T-helper 2 cell treated with Interferon-gamma antibody and Interleukin-4, amounts not matched to agents 5 μg/mL and 100 μg/mL, for 36 hours (primary cell): Measurements from ENCODE around the gene PARL.

ENCODE experiments used
- DNase-seq: peaks from one replicate; pipeline ENCODE4 v3.0.0; 2021; ENCODE audit warnings: low spot score
- H3K27ac Mint-ChIP-seq: one replicate; pipeline ENCODE4 v1.8.0; 2021; ENCODE audit warnings: mild to moderate bottlenecking, mixed read lengths
- H3K27me3 Mint-ChIP-seq: one replicate; pipeline ENCODE4 v1.8.0; 2021; ENCODE audit warnings: low read depth, mixed read lengths
- H3K36me3 Mint-ChIP-seq: one replicate; pipeline ENCODE4 v1.8.0; 2021; ENCODE audit warnings: low read depth, mixed read lengths
- H3K4me1 Mint-ChIP-seq: one replicate; pipeline ENCODE4 v1.8.0; 2021; ENCODE audit warnings: low read depth, mixed read lengths
- H3K4me3 Mint-ChIP-seq: one replicate; pipeline ENCODE4 v1.8.0; 2022; ENCODE audit warnings: mild to moderate bottlenecking, moderate library complexity, mixed read lengths
- H3K9me3 Mint-ChIP-seq: one replicate; pipeline ENCODE4 v1.8.0; 2021; ENCODE audit warnings: mixed read lengths

PARL gene

DNA sequence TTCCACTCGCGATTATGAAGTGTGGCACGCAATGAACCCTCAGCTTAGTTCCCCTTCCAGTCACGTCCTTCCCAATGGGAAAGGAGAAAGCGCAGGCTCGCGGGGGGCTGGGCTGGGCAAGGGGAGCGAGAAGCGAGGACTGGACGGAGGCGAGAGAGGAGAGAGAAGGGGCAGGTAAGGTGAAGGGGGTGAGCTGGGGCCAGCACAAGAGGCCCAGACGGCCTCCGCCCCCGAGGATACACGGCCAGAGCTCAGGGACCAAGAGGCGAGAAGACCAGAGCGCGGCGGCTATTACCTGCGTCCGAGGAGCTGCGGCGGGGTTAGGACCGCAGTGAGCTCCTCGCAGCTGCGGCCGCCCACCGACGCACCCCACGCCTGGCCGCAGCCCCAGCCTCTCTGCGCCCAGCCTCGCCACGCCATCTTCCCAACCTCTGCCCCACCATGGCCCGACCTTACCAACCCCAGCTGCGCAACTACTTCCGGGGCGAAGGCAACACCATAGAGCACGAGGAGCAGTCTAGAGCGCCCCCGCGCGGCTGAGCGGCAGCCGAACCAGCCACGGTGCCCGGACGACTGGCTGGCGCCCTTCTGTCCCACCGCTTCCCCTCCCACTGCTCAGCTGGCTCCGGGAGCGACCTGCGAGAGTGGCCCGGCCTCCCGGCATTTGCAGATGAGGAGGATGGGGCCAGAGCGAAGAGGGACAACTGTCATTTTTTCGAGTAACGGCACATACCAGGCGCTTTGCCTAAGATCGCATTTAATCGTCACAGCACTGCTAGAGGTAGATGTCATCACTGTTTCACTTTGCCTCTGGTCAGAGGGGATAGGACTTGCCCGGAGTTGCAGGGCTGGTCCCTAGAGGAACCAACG, at the start of gene PARL:
Gene PARL, minus strand, starts transcription at position 454 of the 870 bp plus-strand sequence. Its CDS starts 34 bp downstream, at position 420.
- Mint-ChIP-seq H3K9me3 (no peaks in the 10 kb centered on the region), H3K4me3 (peak within 1 kb of the TSS; percentile 95), H3K27ac (peak within 1 kb of the TSS; percentile 95), H3K27me3 (no peaks in the 10 kb centered on the region), H3K4me1 (peaks cover 19% of the 10 kb centered on the region), H3K36me3 (peaks cover 1% of the 10 kb centered on the region)
- peak; percentile 94 for DNase-seq

DNA sequence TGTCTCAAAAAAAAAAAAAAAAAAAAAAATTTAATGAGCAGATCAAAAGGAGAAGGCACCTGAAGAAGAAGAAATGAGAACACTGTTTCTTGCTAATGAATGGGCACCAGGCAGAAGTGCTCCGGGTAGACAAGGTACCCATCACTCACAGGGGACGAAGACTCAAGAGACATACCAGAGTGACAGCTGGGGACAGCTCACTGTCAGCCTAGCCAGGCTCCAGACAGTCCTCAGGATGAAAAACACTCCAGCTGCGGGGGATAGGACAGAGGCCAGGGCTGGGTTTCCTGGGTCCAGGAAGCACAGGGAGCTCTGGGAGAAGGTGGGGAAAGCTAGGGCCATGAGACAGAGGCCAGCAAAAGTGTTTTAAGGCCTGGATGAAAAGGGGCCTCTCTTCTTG, 48.5 kb upstream of the PARL start:
- Mint-ChIP-seq H3K4me1 (no peaks in the 10 kb centered on the region), H3K27ac (no peak overlapping the region), H3K4me3 (no peak overlapping the region), H3K9me3 (no peaks in the 10 kb centered on the region), H3K36me3 (peaks cover 6% of the 10 kb centered on the region), H3K27me3 (no peaks in the 10 kb centered on the region)
- no peak for DNase-seq

- H3K27ac Mint-ChIP-seq: no peak overlapping the region
- H3K4me1 Mint-ChIP-seq: no peaks in the 10 kb centered on the region
- no peaks in the 10 kb centered on the region for H3K9me3 Mint-ChIP-seq
- H3K27me3 Mint-ChIP-seq: no peaks in the 10 kb centered on the region
- H3K36me3 Mint-ChIP-seq: peaks cover 6% of the 10 kb centered on the region
- H3K4me3 Mint-ChIP-seq: no peak overlapping the region
- no peak for DNase-seq
Observed at GRCh38 chr3:183931881-183932280, 47.2 kb upstream of the PARL start.

DNA sequence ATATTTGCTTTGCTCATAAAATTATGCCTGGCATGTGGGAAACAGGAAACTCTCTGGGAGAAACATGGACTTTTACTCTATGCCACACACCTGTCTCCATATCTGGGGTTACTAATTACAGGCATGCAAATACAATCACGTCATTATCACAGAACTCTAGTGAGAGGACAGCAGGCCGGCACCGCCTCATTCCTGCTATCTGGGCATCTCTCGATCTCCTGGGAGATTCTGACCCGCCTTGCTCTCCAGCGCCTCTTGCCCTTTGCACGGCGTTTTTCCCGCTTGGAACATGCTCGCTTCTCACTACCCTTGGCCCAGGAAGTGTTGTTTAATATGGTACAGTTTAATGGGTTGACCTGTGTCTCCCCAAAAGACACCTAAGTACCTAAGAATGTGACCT, 45.4 kb upstream of the PARL start:
- no peak for DNase-seq
- no peaks in the 10 kb centered on the region for H3K27me3 Mint-ChIP-seq
- no peak overlapping the region for H3K27ac Mint-ChIP-seq
- H3K36me3 Mint-ChIP-seq: no peaks in the 10 kb centered on the region
- H3K9me3 Mint-ChIP-seq: no peaks in the 10 kb centered on the region
- no peaks in the 10 kb centered on the region for H3K4me1 Mint-ChIP-seq
- H3K4me3 Mint-ChIP-seq: no peak overlapping the region

GRCh38 chr3:183927059-183927458, 42.4 kb upstream of the PARL start:
- DNase-seq: no peak
- no peaks in the 10 kb centered on the region for H3K36me3 Mint-ChIP-seq
- H3K27ac Mint-ChIP-seq: no peak overlapping the region
- no peaks in the 10 kb centered on the region for H3K27me3 Mint-ChIP-seq
- no peak overlapping the region for H3K4me3 Mint-ChIP-seq
- H3K4me1 Mint-ChIP-seq: no peaks in the 10 kb centered on the region
- no peaks in the 10 kb centered on the region for H3K9me3 Mint-ChIP-seq

DNA sequence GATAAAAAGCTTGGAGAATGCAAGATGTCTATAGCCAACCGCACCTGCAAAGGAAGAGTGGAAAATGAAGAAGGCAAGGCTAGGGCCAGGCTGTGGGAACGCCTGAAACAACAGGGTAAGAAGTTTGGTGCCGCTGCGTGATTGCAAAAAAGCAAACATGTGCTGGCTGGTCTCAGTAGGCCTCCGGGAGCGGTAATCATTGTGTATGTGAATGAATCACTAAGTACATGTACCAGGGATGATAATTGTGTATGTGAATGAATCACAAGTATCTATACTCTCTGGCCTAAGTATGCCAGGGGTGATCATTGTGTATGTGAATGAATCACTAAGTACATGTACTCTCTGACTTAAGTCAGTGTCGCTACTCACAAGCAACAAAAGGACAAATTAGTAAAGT, 40.3 kb upstream of the PARL start:
- H3K27ac Mint-ChIP-seq: no peak overlapping the region
- no peak overlapping the region for H3K4me3 Mint-ChIP-seq
- H3K27me3 Mint-ChIP-seq: no peaks in the 10 kb centered on the region
- no peaks in the 10 kb centered on the region for H3K36me3 Mint-ChIP-seq
- H3K9me3 Mint-ChIP-seq: no peaks in the 10 kb centered on the region
- no peaks in the 10 kb centered on the region for H3K4me1 Mint-ChIP-seq
- DNase-seq: no peak

GRCh38 chr3:183924543-183924942, 39.9 kb upstream of the PARL start:
- H3K4me3 Mint-ChIP-seq: no peak overlapping the region
- H3K36me3 Mint-ChIP-seq: no peaks in the 10 kb centered on the region
- no peaks in the 10 kb centered on the region for H3K4me1 Mint-ChIP-seq
- no peak overlapping the region for H3K27ac Mint-ChIP-seq
- no peak for DNase-seq
- H3K9me3 Mint-ChIP-seq: no peaks in the 10 kb centered on the region
- no peaks in the 10 kb centered on the region for H3K27me3 Mint-ChIP-seq

GRCh38 chr3:183922421-183922820, 37.7 kb upstream of the PARL start:
- no peaks in the 10 kb centered on the region for H3K4me1 Mint-ChIP-seq
- no peak for DNase-seq
- no peaks in the 10 kb centered on the region for H3K9me3 Mint-ChIP-seq
- H3K4me3 Mint-ChIP-seq: no peak overlapping the region
- H3K36me3 Mint-ChIP-seq: no peaks in the 10 kb centered on the region
- no peak overlapping the region for H3K27ac Mint-ChIP-seq
- H3K27me3 Mint-ChIP-seq: no peaks in the 10 kb centered on the region

DNA sequence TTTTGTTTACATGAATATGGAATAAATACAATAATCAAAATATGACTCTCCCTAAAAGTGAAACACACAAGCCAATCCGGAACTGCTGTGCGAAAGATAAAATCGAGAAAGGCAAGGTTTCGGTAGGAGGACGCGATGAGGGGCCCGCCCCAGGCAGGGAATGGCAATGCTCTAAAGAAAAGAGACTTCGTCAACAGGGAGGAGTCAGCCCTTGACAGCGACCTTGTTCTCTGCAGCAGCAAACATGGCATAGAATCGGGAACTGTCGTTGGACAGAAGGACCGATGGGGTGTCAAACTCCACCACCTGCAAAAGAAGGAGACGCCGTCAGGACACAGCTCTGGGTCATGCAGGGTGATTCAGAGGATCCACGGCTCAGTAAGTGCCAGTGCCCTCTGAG, 36.4 kb upstream of the PARL start:
- H3K9me3 Mint-ChIP-seq: no peaks in the 10 kb centered on the region
- H3K4me3 Mint-ChIP-seq: no peak overlapping the region
- no peak overlapping the region for H3K27ac Mint-ChIP-seq
- no peak for DNase-seq
- no peaks in the 10 kb centered on the region for H3K4me1 Mint-ChIP-seq
- no peaks in the 10 kb centered on the region for H3K36me3 Mint-ChIP-seq
- no peaks in the 10 kb centered on the region for H3K27me3 Mint-ChIP-seq

- H3K36me3 Mint-ChIP-seq: no peaks in the 10 kb centered on the region
- H3K4me3 Mint-ChIP-seq: no peak overlapping the region
- no peaks in the 10 kb centered on the region for H3K4me1 Mint-ChIP-seq
- H3K27ac Mint-ChIP-seq: no peak overlapping the region
- no peaks in the 10 kb centered on the region for H3K9me3 Mint-ChIP-seq
- no peak for DNase-seq
- no peaks in the 10 kb centered on the region for H3K27me3 Mint-ChIP-seq
Observed at GRCh38 chr3:183920416-183920815, 35.7 kb upstream of the PARL start.

DNA sequence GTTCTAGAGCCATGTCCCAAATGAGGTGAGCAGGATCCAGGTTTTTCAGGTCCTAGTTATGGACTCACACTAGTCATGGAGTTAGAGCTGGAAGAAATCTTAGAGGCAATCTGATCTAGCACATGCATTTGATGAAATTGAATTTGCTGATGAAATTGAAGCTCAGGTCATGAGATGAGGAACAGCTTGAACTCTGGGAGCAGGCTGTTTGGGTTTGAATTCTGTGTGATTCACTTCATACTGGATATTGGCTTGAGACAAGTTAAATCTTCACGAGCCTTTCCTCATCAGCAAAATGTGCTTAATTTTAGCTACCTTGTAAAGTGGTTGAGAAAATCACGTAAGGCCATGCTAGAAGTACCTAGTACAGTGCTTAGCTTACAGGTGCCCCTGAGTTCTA, 33.5 kb upstream of the PARL start:
- Mint-ChIP-seq H3K36me3 (no peaks in the 10 kb centered on the region), H3K27me3 (no peaks in the 10 kb centered on the region), H3K4me1 (no peaks in the 10 kb centered on the region), H3K9me3 (no peaks in the 10 kb centered on the region), H3K27ac (no peak overlapping the region), H3K4me3 (no peak overlapping the region)
- no peak for DNase-seq

DNA sequence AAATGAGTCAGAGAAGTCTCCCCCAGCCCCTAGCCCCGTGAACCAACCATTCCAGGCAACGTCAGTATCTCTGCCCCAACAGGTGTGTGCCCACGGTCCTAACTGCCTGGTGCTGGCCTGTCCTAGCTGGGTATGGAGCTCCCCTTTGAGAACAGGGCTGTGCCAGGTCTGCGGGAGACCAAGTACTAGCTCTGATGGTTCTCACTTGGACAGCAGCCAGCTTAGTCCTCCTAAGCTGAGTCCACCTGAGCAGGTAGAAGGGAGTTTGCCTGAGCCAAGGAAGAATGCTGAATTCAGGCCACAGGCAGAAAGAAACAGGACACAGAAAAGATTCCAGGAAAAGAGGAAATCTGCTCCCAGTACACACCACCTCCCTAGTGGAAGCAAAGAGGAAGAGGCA, 33.1 kb upstream of the PARL start:
- Mint-ChIP-seq H3K9me3 (no peaks in the 10 kb centered on the region), H3K4me3 (no peak overlapping the region), H3K27ac (no peak overlapping the region)

DNA sequence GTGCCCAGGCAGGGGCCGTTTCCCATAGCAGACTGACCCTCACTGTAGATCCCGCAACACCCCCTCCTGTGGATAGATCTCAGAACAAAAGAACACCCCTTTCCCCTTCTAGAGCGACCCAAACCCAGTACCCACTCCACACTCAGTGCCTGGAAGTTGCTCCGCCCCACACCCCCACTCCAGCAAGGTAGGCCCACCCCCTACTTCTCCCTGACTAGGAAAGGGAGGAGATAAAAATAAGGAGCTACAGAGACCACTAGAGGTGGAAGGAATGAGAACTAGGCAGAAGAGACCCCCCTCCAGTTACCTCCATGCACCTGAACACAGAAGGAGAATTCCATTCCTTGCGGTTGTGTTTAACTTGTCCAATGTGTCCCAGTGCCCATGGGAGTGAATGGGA, 30.2 kb upstream of the PARL start:
- H3K4me1 Mint-ChIP-seq: no peaks in the 10 kb centered on the region

More for the DNA sequence above, 33.1 kb upstream of the PARL start:
- no peaks in the 10 kb centered on the region for H3K27me3 Mint-ChIP-seq
- H3K4me1 Mint-ChIP-seq: no peaks in the 10 kb centered on the region
- no peak for DNase-seq
- H3K36me3 Mint-ChIP-seq: no peaks in the 10 kb centered on the region

DNA sequence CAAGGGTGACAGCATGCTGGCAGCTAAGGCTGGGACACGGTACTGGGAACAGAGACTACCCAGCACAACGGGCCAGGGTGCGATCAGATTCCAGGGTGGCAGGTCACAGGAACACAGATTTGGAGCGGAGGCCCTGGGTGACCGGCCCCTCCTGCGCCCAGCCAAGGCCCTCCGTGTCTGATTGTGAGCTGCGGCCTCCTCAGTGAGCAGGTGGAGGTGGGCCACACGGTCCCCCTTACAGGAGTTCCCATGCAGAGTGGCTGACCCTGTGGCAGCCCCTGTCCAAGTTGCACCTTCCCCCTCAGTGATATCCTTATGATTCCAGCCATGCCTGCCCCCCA, 28.9 kb upstream of the PARL start:
- H3K9me3 Mint-ChIP-seq: no peaks in the 10 kb centered on the region
- no peaks in the 10 kb centered on the region for H3K4me1 Mint-ChIP-seq
- no peak overlapping the region for H3K27ac Mint-ChIP-seq
- DNase-seq: no peak
- H3K4me3 Mint-ChIP-seq: no peak overlapping the region
- H3K27me3 Mint-ChIP-seq: no peaks in the 10 kb centered on the region
- no peaks in the 10 kb centered on the region for H3K36me3 Mint-ChIP-seq

More for the DNA sequence above, 30.2 kb upstream of the PARL start:
- DNase-seq: no peak
- Mint-ChIP-seq H3K9me3 (no peaks in the 10 kb centered on the region), H3K4me3 (no peak overlapping the region), H3K27ac (no peak overlapping the region), H3K27me3 (no peaks in the 10 kb centered on the region), H3K36me3 (no peaks in the 10 kb centered on the region)
